Left hindlimb (tissue), 1 donor: ENCODE data around the gene ANGPTL4.
"Not testable (repeated sequence)": the region's sequence is repeated elsewhere in the genome, so short reads cannot be mapped to it uniquely, and the experiment has no call there.

Experiments used
- DNase-seq: peaks from one replicate; pipeline ENCODE4 v3.0.0-alpha.2; 2018

ANGPTL4 gene

GRCh38 chr19:8366121-8366581, 2.2 kb downstream of the ANGPTL4 start:
- DNase-seq, result no peak

DNA sequence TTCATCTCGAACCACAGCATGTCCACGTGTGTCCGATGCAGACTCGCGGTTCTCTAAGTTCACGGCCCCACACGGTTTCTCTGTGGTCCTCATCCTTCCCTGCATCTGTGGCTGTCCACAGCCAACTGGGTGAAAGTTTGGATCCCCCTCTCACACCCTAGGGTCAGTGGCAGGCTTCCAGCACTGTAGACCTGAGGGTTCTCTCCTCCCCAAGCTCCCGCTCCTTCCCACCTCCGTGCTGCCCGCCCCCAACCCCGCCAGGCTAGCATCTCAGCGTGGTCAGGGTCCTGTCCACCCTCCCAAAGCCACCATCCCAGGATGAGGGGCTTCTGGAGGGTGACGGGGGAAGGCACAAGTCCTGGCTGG, 3.0 kb downstream of the ANGPTL4 start:
- peak; percentile 74 for DNase-seq

DNA sequence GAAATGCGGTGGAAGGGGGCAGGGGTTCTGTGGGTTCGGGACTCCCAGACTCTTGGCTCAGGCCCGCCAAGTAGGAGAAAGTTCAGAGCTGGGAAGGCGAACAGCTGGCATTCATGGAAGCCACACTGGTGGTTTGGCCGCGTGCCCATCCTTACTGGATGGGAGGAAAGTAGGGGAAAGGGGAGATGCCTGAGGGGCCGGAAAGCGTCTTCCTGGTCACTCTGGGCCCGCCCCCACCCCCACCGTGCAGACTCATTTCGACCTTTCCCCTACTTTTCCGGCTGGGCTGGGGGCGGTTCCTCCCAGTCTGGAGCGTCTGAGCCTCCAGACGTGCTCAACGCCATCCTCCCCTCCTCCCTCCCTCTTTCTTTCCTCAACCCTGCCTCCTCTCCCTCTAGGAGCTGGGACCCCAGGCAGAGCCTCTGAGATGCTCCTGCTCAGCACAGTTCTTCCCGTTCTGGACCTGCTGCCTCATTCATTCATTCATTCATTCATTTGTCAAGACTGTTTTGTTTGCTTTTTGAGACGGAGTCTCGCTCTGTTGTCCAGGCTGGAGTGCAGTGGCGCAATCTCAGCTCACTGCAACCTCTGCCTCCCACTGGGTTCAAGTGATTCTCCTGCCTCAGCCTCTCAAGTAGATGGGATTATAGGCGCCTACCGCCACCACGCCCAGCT, 3.5 kb downstream of the ANGPTL4 start:
- peak; percentile 93 for DNase-seq

- DNase-seq, result no peak
Observed at GRCh38 chr19:8370176-8371010, 6.4 kb downstream of the ANGPTL4 start.

DNA sequence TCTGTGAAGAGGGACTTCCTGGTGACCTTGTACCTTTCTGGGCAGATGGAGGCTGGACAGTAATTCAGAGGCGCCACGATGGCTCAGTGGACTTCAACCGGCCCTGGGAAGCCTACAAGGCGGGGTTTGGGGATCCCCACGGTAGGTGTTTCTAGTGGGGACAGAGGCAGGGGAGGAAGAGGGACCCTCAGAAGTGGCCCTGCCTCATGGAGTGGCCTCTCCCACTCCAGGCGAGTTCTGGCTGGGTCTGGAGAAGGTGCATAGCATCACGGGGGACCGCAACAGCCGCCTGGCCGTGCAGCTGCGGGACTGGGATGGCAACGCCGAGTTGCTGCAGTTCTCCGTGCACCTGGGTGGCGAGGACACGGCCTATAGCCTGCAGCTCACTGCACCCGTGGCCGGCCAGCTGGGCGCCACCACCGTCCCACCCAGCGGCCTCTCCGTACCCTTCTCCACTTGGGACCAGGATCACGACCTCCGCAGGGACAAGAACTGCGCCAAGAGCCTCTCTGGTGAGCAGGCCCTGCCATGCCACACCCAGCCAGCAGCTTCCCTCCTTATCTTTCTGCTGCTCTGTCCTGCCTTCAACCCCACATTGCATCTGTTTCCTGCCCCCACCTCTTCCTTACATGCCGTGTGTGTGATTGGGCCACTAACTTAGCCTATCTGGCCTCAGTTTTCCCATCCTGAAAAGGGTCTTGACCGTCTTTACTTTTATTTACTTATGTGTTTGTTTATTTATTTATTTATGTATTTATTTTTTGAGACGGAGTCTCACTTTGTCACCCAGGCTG, 7.3 kb downstream of the ANGPTL4 start:
- no peak for DNase-seq

DNA sequence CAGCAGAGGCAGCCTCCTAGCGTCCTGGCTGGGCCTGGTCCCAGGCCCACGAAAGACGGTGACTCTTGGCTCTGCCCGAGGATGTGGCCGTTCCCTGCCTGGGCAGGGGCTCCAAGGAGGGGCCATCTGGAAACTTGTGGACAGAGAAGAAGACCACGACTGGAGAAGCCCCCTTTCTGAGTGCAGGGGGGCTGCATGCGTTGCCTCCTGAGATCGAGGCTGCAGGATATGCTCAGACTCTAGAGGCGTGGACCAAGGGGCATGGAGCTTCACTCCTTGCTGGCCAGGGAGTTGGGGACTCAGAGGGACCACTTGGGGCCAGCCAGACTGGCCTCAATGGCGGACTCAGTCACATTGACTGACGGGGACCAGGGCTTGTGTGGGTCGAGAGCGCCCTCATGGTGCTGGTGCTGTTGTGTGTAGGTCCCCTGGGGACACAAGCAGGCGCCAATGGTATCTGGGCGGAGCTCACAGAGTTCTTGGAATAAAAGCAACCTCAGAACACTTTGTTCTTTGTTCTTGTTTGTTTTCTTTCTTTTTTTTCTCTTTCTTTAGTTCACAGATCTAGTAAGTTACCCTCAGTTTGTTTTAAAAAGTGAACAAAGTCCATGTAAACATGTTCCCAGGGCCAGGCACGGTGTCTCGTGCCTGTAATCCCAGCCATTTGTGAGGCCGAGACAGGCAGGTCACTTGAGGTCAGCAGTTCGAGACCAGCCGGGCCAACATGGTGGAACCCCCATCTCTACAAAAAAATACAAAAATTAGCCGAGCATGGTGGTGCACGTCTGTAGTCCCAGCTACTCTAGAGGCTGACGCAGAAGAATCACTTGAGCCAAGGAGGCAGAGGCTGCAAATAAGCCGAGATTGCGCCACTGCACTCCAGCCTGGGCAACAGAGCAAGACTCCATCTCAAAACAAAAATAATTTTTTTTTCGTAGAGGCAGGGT, 10.2 kb downstream of the ANGPTL4 start:
- DNase-seq, result no peak

DNA sequence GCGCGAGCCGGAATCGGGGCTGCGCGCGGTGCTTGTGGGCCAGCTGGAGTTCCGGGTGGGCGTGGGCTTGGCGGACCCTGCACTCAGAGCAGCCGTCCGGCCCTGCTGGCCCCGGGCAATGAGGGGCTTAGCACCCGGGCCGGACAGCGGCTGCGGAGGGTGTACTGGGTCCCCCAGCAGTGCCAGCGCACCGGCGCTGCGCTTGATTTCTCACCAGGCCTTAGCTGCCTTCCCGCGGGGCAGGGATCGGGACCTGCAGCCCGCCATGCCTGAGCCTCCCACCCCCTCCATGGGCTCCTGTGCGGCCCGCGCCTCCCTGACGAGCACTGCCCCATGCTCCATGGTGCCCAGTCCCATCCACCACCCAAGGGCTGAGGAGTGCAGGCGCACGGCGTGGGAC, 11.8 kb downstream of the ANGPTL4 start:
- not testable (repeated sequence) for DNase-seq

DNA sequence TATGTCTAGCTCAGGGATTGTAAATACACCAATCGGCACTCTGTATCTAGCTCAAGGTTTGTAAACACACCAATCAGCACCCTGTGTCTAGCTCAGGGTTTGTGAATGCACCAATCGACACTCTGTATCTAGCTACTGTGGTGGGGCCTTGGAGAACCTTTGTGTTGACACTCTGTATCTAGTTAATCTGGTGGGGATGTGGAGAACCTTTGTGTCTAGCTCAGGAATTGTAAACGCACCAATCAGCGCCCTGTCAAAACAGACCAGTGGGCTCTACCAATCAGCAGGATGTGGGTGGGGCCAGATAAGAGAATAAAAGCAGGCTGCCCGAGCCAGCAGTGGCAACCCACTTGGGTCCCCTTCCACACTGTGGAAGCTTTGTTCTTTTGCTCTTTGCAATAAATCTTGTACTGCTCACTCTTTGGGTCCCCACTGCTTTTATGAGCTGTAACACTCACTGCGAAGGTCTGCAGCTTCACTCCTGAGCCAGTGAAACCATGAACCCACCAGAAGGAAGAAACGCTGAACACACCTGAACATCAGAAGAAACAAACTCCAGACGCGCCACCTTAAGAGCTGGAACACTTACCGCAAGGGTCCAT, 12.5 kb downstream of the ANGPTL4 start:
- DNase-seq, result not testable (repeated sequence)

GRCh38 chr19:8377598-8377997, 13.6 kb downstream of the ANGPTL4 start:
- DNase-seq, result no peak

DNA sequence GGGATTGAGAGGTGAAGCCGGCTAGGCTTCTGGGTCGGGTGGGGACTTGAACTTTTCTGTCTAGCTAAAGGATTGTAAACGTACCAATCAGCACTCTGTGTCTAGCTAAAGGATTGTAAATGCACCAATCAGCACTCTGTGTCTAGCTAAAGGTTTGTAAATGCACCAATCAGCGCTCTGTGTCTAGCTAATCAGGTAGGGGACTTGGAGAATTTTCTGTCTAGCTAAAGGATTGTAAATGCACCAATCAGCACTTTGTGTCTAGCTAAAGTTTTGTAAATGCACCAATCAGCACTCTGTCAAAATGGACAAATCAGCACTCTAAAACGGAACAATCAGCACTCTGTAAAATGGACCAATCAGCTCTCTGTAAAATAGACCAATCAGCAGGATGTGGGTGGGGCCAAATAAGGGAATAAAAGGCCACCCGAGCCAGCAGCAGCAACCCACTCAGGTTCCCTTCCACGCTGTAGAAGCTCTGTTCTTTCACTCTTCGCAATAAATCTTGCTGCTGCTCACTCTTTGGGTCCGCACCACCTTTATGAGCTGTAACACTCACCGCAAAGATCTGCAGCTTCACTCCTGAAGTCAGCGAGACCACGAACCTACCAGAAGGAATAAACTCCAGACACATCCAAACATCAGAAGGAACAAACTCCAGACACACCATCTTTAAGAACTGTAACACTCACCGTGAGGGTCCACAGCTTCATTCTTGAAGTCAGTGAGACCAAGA, 15.4 kb downstream of the ANGPTL4 start:
- not testable (repeated sequence) for DNase-seq

- not testable (repeated sequence) for DNase-seq
Observed at GRCh38 chr19:8384569-8384968, 20.6 kb downstream of the ANGPTL4 start.

DNA sequence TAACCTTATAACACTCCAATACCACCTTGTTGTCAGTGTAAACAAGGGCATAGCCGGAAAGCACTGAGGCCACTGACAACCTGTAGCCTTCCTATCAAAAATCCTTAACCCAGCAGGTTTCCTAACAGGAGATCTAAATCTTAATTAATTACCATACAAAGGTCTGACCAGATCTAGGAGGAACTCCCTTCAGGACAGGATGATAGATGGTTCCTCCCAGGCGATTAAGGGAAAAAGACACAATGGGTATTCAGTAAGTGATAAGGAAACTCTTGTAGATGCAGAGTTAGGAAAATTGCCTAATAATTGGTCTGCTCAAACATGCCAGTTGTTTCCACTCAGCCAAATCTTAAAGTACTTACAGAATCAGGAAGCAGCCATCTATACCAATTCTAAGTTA, 21.1 kb downstream of the ANGPTL4 start:
- not testable (repeated sequence) for DNase-seq

GRCh38 chr19:8385566-8385965, 21.6 kb downstream of the ANGPTL4 start:
- DNase-seq, result not testable (repeated sequence)

- not testable (repeated sequence) for DNase-seq
Observed at GRCh38 chr19:8386419-8386818, 22.5 kb downstream of the ANGPTL4 start.

- no peak for DNase-seq
Observed at GRCh38 chr19:8386990-8387389, 23.0 kb downstream of the ANGPTL4 start.

DNA sequence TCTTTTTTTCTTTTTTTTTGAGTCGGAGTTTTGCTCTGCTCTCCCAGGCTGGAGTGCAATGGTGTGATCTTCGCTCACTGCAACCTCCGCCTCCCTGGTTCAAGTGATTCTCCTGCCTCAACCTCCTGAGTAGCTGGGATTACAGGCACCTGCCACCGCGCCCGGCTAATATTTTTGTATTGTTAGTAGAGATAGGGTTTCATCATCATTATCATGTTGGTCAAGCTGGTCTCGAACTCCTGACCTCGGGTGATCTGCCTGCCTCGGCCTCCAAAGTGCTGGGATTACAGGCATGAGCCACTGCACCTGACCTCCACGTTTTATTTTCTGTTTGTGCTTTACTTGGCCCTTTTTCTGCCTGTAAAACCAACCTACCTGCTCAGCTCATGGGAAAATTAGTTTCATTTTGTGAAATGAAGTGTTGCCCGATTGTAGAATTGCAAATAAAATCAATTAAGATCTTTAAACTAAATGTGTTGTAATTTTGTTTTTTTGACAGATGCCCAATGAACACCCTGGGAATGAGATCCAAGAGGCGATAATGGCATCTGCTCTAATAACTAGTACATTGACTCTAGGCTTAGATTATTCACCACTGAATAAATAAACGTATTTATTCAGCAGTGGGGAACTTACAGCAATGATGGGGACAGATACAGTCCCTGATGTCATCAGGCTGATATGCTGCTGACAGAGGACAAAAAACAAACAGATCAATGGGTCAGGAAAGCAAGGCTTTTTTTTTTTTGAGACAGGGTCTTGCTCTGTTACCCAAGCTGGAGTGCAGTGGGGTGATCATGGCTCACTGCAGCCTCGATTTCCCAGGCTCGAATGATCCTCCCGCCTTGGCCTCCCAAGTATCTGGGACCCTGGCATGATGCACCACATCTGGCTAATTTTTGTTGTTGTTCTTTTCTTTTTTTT, 24.0 kb downstream of the ANGPTL4 start:
- DNase-seq, result no peak

DNA sequence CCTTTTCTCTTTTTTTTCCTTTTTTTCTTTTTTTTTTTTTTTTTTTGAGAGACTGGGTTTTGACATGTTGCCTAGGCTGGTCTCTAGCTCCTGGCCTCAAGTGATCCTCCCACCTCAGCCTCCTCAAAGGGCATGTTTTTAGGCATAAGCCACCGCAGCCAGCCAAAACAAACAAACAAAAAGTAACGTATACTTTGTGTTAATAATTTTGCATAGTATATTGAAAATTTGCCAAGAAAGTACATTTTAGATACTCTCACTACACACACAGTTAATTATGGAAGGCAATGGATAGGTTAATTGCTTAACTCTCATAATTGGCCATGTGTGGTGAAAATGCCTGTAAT, 24.6 kb downstream of the ANGPTL4 start:
- DNase-seq, result no peak

GRCh38 chr19:8389891-8390616, 26.1 kb downstream of the ANGPTL4 start, which contains the start of gene RAB11B:
Gene RAB11B (plus strand): TSS chr19:8390360. CDS start chr19:8390417, 57 bp downstream.
- peak; percentile 100 for DNase-seq

- peak; percentile 96 for DNase-seq
Observed at GRCh38 chr19:8390617-8390981, 26.6 kb downstream of the ANGPTL4 start.
